Peyer's patch (tissue), 4 donors: Measurements from ENCODE around the gene MGLL. TPM values are rescaled to one million over a fixed set of nuclear protein-coding genes. Genes with fewer than 3 reads are reported as not detected.

Experiments used
- DNase-seq, 3 donors: peaks; one replicate each; pipeline ENCODE4 v3.0.0-alpha.2; 2017 to 2019
- H3K27ac ChIP-seq, 4 donors: fragments of 200-600 bp; sonication (generic); one replicate each; pipeline ENCODE4 v1.5.1; 2016 to 2019
- H3K27me3 ChIP-seq, 2 donors: fragments of 200-600 bp; sonication (generic); one replicate each; pipeline ENCODE4 v1.5.1; 2019
- H3K36me3 ChIP-seq, 3 donors: fragments of 200-600 bp; sonication (generic); one replicate each; pipeline ENCODE4 v1.5.1; 2016 to 2019
- H3K4me1 ChIP-seq, 4 donors: fragments of 200-600 bp; sonication (generic); one replicate each; pipeline ENCODE4 v1.5.1; 2016 to 2019
- H3K4me3 ChIP-seq, 4 donors: fragments of 200-600 bp; sonication (generic); 1 replicate in 3 of 4; 2 replicates in 1 of 4; pipeline ENCODE4 v1.5.1; 2016 to 2019; ENCODE audit warnings: mild to moderate bottlenecking in 1 of 4
- H3K9me3 ChIP-seq, 4 donors: fragments of 200-600 bp; sonication (generic); one replicate each; pipeline ENCODE4 v1.5.1; 2016 to 2019; ENCODE audit warnings: mild to moderate bottlenecking in 1 of 4
- CTCF ChIP-seq, 6 experiments: fragments of 450-650 bp in 4 of 6; fragments of 200-600 bp in 2 of 6; sonication (generic) in 1 of 6; IDR thresholded peaks; one replicate each; pipeline ENCODE4 v1.5.1; 2017 to 2019; ENCODE audit warnings: antibody characterized with exemption in 6 of 6, mild to moderate bottlenecking in 3 of 6, moderate library complexity in 1 of 6
- POLR2A ChIP-seq, 2 donors: fragments of 450-650 bp; IDR thresholded peaks; one replicate each; pipeline ENCODE4 v1.5.1; 2017; ENCODE audit warnings: antibody characterized with exemption in 2 of 2, mild to moderate bottlenecking in 2 of 2, moderate library complexity in 2 of 2
- total RNA-seq, 4 donors: library from RNA; depleted of rRNA; stranded (reverse); fragments of >200 nt; gene quantifications; one replicate each; pipeline ENCODE4 v1.1.0, GENCODE V29; 2016

The MGLL gene
- total RNA-seq, 4 donors from 2014 or later, result 56.1 to 180 (median 143) TPM

GRCh38 chr3:127772273-127772672, 50.0 kb downstream of the MGLL start:
- TF ChIP-seq POLR2A (IDR thresholded peaks at IDR 0.05) (no peak), CTCF (IDR thresholded peaks at IDR 0.05) (no peak)
- Histone ChIP-seq H3K27ac (no peak overlapping the region), H3K4me1 (peaks cover 0 to 34% (median 2%) of the 10 kb centered on the region in 4 donors), H3K36me3 (no peaks in the 10 kb centered on the region), H3K27me3 (no peaks in the 10 kb centered on the region), H3K4me3 (no peak overlapping the region), H3K9me3 (peaks cover 0 to 9% (median 0%) of the 10 kb centered on the region in 4 donors)
- peak in 1 of 3 donors; percentile 5 for DNase-seq

- peaks cover 0 to 31% (median 2%) of the 10 kb centered on the region in 4 donors for H3K4me1 ChIP-seq
- peaks cover 0 to 7% (median 0%) of the 10 kb centered on the region in 4 donors for H3K9me3 ChIP-seq
- no peak for TF ChIP-seq CTCF (IDR thresholded peaks at IDR 0.05)
- TF ChIP-seq POLR2A (IDR thresholded peaks at IDR 0.05), result no peak
Measured at GRCh38 chr3:127771746-127772145, 50.6 kb downstream of the MGLL start.

GRCh38 chr3:127770671-127771355, 51.5 kb downstream of the MGLL start:
- Histone ChIP-seq H3K9me3 (peaks cover 0 to 7% (median 0%) of the 10 kb centered on the region in 4 donors), H3K27me3 (no peaks in the 10 kb centered on the region), H3K36me3 (no peaks in the 10 kb centered on the region), H3K4me1 (peaks cover 0 to 22% (median 2%) of the 10 kb centered on the region in 4 donors), H3K4me3 (no peak overlapping the region), H3K27ac (peak overlapping the region in 1 of 4 donors; percentile 4)
- TF ChIP-seq POLR2A (IDR thresholded peaks at IDR 0.05) (no peak), CTCF (IDR thresholded peaks at IDR 0.05) (no peak)
- DNase-seq, result peak in 1 of 3 donors; percentile 28

More at GRCh38 chr3:127771746-127772145, 50.6 kb downstream of the MGLL start:
- no peaks in the 10 kb centered on the region for H3K36me3 ChIP-seq
- DNase-seq, result no peak
- H3K4me3 ChIP-seq, result no peak overlapping the region
- no peaks in the 10 kb centered on the region for H3K27me3 ChIP-seq
- H3K27ac ChIP-seq, result peak overlapping the region in 1 of 4 donors; percentile 4

- no peak for DNase-seq
- peak overlapping the region in 3 of 4 donors; percentile 9 to 49 (median 23) for H3K27ac ChIP-seq
Measured at GRCh38 chr3:127769284-127770081, 52.8 kb downstream of the MGLL start.

More at GRCh38 chr3:127769284-127770081, 52.8 kb downstream of the MGLL start:
- Histone ChIP-seq H3K36me3 (no peaks in the 10 kb centered on the region), H3K27me3 (no peaks in the 10 kb centered on the region), H3K4me1 (peaks cover 0 to 9% (median 2%) of the 10 kb centered on the region in 4 donors), H3K4me3 (no peak overlapping the region), H3K9me3 (peaks cover 0 to 7% (median 0%) of the 10 kb centered on the region in 4 donors)
- no peak for TF ChIP-seq CTCF (IDR thresholded peaks at IDR 0.05)
- TF ChIP-seq POLR2A (IDR thresholded peaks at IDR 0.05), result no peak
